Activated naive CD8-positive, alpha-beta T cell treated with anti-CD3 and anti-CD28 coated beads, Interleukin-2, amount 10 ng/mL, durations not matched to agents 7 days and 5 days (primary cell): ENCODE results near the gene FRS3. TPM values are rescaled to one million over a fixed set of nuclear protein-coding genes. Genes with fewer than 3 reads are reported as not detected.

ENCODE experiments used
- ATAC-seq: fragments of 150-1000 bp; cut with Tn5 transposase; one replicate; pipeline ENCODE4 v1.10.0; 2021; ENCODE audit warnings: low read depth, moderate library complexity
- POLR2A ChIA-PET: fragments of 350-600 bp; sonication (Branson Sonifier 250); formaldehyde crosslinking; loops from one replicate; lab custom pipeline; 2021; ENCODE audit warnings: antibody characterized with exemption; lab: Charles Lee
- DNase-seq: peaks from one replicate; pipeline ENCODE4 v3.0.0; 2021
- H3K27ac Mint-ChIP-seq: one replicate; pipeline ENCODE4 v1.8.0; 2022; ENCODE audit warnings: mild to moderate bottlenecking, mixed read lengths
- H3K27me3 Mint-ChIP-seq: one replicate; pipeline ENCODE4 v1.8.0; 2022; ENCODE audit warnings: mild to moderate bottlenecking, moderate library complexity, mixed read lengths
- H3K36me3 Mint-ChIP-seq: one replicate; pipeline ENCODE4 v1.8.0; 2021; ENCODE audit warnings: mild to moderate bottlenecking, mixed read lengths
- H3K4me1 Mint-ChIP-seq: one replicate; pipeline ENCODE4 v1.8.0; 2021; ENCODE audit warnings: mixed read lengths
- H3K4me3 Mint-ChIP-seq: one replicate; pipeline ENCODE4 v1.8.0; 2022; ENCODE audit warnings: mild to moderate bottlenecking, moderate library complexity, mixed read lengths
- H3K9me3 Mint-ChIP-seq: one replicate; pipeline ENCODE4 v1.8.0; 2021; ENCODE audit warnings: mixed read lengths
- total RNA-seq, 2 experiments: library from RNA; stranded (reverse); gene quantifications; one replicate each; pipeline ENCODE4 v1.2.3, GENCODE V29; 2021

Gene FRS3
- total RNA-seq, 2 experiments from 2014 or later = 6.2 to 8.3 TPM

DNA sequence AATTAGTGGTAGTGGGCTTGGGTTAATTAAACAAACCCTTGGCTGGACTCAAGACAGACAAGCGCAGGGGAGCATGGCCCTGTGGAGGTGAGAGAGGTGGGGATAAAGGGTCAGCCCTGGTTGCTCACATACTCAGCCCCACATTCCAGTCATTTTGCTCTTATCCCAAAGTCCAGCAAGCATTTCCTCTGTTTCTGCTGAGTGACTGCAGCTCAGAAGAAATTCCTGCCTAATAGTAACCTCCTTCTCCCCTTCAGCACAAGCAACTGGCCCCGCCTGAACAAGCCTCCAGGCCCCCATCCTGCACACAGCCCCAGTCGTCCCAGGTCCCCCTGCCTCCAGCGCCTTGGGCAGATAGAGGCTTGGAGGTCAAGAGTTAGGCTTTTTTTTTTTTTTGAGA lies 40.7 kb downstream of the FRS3 start:
- POLR2A ChIA-PET = no interaction called here
- Mint-ChIP-seq H3K27me3 (no peaks in the 10 kb centered on the region), H3K9me3 (no peaks in the 10 kb centered on the region), H3K36me3 (no peaks in the 10 kb centered on the region), H3K27ac (no peak overlapping the region), H3K4me3 (no peak overlapping the region), H3K4me1 (peaks cover 4% of the 10 kb centered on the region)
- DNase-seq (no peak), ATAC-seq (no peak)

DNA sequence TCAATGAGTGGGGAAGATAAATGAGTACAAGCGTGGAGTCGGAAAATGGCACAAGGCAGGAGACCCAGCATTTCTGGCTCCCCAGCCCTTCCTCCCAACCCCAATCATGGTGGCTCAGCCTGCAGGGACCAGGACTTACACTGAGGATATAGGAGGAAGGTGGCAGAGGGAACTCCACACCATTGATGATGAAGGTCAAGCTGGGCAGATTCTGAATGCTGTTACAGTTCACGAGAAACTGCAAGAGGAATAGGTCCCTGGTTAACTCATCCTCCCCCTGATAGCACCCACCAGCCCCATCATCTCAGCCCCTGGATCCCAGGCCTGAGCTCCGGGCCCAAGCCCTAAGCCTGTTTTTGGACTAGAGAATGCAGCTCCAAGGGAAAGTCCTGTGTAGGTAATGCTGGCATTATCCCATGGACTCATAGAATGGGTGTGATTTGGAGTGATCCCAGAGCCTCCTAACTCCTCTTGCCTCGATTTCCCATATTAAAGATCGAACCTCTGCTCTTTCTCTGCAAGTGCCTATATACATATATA lies 42.0 kb downstream of the FRS3 start:
- Mint-ChIP-seq H3K9me3 (no peaks in the 10 kb centered on the region), H3K27me3 (no peaks in the 10 kb centered on the region), H3K36me3 (no peaks in the 10 kb centered on the region), H3K4me1 (peaks cover 15% of the 10 kb centered on the region), H3K4me3 (no peak overlapping the region), H3K27ac (no peak overlapping the region)
- POLR2A ChIA-PET = interaction anchor here (1.2 to 1.5 kb wide), 2 partner anchors 21 to 313 kb away, joined by 3 read pairs; partner anchors contain the start of gene TAF8
- DNase-seq (no peak), ATAC-seq (no peak)

DNA sequence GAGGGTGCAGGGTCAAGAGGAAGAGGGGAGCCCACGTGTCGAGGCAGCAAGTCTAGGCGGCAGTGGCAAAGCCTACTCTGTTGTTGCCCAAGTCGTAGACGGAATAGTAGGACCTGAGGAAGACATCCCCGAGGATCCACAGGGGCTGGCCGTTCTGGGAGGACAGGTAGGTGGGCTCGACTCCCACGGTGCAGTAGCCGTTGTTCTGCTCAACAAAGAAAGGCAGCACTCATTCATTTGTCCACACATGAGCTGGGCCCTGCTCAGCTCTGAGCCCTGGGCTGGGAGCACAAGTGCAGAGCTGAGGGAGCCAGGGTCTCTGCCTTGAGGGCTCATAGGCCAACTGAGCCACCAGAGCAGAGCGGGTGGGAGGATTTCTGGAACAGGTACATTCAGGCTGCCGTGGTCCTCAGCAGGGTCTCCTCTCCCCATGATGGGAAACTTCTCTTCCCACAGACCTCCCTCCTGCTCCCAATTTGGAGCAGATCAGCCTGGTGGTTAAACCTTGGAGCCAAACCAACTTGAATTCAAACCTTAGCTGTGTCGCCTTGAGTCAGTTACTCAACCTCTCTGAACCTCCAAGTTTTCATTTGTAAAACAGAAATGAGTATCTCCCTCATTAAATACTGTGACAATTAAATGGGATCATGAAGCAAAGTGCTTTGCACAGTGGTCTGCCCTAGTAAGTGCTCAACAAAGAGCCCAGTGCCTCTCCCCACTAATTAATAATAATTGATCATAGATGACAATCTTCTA lies 42.7 kb downstream of the FRS3 start:
- no peaks in the 10 kb centered on the region for H3K9me3 Mint-ChIP-seq
- no peak overlapping the region for H3K4me3 Mint-ChIP-seq
- H3K27me3 Mint-ChIP-seq = no peaks in the 10 kb centered on the region
- no peak overlapping the region for H3K27ac Mint-ChIP-seq
- POLR2A ChIA-PET = interaction anchor here (1.2 to 1.5 kb wide), 2 partner anchors 21 to 314 kb away, joined by 3 read pairs; partner anchors contain the start of gene TAF8
- peaks cover 18% of the 10 kb centered on the region for H3K4me1 Mint-ChIP-seq
- peaks cover 2% of the 10 kb centered on the region for H3K36me3 Mint-ChIP-seq
- DNase-seq = no peak
- no peak for ATAC-seq

DNA sequence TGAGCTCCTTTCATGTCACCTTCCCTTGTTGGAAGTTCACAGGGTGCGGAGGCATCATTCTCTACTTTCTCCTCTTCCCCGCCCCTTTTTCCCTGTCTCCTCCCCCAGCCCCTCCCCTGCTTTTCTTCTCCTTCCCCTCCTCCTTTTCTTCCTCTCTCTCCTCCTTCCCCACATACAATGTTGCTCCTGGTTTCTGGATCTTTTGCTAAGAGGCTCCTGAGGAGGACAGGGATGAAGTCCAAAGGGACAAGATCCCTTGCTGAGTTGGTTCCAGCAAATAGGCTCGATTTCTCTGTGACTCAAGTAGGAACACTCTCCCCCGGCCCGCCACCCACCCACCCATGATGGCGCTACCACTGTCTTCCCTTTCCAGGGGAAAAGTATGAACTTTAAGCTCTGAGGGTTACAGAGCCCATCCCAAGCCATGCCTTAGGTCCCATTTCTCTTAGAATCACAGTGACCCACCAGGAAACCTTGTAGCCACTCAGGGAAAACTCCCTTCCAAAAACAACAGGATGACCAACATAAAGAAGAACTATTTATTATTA lies 43.4 kb downstream of the FRS3 start:
- Mint-ChIP-seq H3K4me1 (peaks cover 22% of the 10 kb centered on the region), H3K36me3 (peaks cover 2% of the 10 kb centered on the region), H3K27ac (no peak overlapping the region)

DNA sequence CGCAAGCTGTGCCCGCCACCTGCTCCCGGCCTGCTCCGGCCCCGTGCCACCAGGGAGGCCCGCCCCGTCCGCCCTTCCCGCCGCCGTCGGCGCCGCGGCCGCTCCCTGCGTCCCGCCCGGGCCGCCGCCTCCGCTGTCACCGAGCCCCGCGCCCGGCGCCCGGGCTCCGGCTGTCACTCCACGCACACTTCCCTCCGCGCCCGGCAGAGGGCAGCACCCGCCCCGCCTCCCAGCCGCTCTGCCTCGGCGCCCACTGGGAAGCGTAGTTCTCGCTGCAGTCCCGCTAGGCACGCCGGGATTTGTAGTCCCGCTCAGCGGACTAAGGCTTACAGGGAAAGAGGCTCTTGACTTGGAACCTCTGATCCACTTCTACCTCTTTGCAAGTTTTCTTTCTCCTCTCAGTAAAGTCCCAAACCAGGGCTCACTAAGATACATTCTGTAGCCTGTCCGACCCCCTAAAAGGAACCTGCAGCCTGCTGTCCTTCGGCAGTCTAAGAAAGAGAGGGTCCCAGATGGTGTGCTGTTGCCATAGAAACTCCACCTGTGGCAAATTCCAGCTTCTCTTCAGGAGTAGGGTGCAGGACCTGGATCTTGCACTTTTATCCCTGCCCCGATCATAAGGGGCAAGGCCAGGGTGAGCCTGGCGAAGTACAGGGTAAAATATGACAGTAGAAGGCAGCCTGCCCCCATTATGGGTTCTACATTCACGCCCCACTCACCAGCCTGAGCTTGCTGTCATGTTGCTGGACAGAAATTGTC lies 44.1 kb downstream of the FRS3 start, which contains the start of gene TFEB:
TSS of gene TFEB (minus strand) at position 182 of the 759 bp plus-strand sequence. CDS start 44,395 bp downstream, outside the sequence.
- H3K27me3 Mint-ChIP-seq = no peaks in the 10 kb centered on the region
- peaks cover 25% of the 10 kb centered on the region for H3K4me1 Mint-ChIP-seq
- H3K27ac Mint-ChIP-seq = peak within 1 kb of the TSS; percentile 75
- ATAC-seq = peak; percentile 60
- peaks cover 2% of the 10 kb centered on the region for H3K36me3 Mint-ChIP-seq
- peak; percentile 98 for DNase-seq
- H3K9me3 Mint-ChIP-seq = no peaks in the 10 kb centered on the region
- POLR2A ChIA-PET = interaction anchor here (1.5 to 2.8 kb wide), 4 partner anchors 20 to 189 kb away, joined by 4 to 19 read pairs (median 12); partner anchors contain the start of genes FOXP4 and TOMM6
- peak within 1 kb of the TSS; percentile 78 for H3K4me3 Mint-ChIP-seq

More for the DNA sequence above, 43.4 kb downstream of the FRS3 start:
- no peaks in the 10 kb centered on the region for H3K9me3 Mint-ChIP-seq
- H3K4me3 Mint-ChIP-seq = no peak overlapping the region
- no peak for DNase-seq
- H3K27me3 Mint-ChIP-seq = no peaks in the 10 kb centered on the region
- no peak for ATAC-seq
- POLR2A ChIA-PET = interaction anchor here (1.5 kb wide), 2 partner anchors 28 to 315 kb away, joined by 3 to 5 read pairs; partner anchors contain the start of gene TAF8

DNA sequence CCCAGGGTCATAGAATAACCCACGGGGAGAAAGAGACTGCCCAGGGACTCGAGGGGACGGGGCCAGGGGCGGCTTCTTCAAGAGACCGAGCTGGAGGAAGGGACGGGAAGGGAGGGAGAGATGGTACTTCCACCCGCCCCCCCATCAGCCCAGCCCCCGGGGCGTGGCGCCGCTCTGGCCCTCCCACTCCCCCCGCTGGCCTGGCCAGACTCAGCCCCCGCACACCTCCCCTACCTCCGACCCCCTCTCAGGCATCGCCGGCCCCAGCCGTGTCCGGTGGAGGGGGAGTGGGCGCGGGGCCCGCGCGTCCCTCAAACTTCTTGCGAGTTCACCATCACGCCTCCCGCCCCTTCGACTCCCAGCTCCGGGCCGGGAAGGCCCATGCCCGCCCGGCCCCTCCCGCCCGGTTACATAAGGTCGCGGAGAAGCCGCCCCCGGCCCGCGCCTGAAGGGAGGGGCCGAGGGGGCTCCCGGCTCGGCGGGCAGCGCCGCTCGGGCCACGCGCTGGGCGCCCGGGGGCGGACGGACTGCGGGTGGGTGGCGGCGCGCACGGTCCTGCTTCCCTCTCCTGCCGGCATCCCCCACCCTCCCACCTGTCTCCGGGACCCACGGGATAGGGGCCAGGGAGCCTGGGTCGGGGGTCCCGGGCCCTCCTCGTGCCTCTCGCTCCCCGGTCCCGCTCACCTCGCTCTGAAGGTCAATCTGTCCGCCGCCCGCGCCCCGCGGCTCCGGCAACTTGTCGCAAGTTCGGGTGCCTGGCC lies 44.9 kb downstream of the FRS3 start:
- Mint-ChIP-seq H3K27me3 (no peaks in the 10 kb centered on the region), H3K9me3 (no peaks in the 10 kb centered on the region), H3K36me3 (peaks cover 2% of the 10 kb centered on the region), H3K4me1 (peaks cover 31% of the 10 kb centered on the region), H3K27ac (peak overlapping the region; percentile 70), H3K4me3 (peak overlapping the region; percentile 78)
- DNase-seq (peak; percentile 83), ATAC-seq (peak; percentile 48)
- POLR2A ChIA-PET = interaction anchor here (0.6 to 2.9 kb wide), 20 partner anchors 13 to 830 kb away, joined by 3 to 27 read pairs (median 4); partner anchors contain the start of genes FOXP4 and TOMM6

DNA sequence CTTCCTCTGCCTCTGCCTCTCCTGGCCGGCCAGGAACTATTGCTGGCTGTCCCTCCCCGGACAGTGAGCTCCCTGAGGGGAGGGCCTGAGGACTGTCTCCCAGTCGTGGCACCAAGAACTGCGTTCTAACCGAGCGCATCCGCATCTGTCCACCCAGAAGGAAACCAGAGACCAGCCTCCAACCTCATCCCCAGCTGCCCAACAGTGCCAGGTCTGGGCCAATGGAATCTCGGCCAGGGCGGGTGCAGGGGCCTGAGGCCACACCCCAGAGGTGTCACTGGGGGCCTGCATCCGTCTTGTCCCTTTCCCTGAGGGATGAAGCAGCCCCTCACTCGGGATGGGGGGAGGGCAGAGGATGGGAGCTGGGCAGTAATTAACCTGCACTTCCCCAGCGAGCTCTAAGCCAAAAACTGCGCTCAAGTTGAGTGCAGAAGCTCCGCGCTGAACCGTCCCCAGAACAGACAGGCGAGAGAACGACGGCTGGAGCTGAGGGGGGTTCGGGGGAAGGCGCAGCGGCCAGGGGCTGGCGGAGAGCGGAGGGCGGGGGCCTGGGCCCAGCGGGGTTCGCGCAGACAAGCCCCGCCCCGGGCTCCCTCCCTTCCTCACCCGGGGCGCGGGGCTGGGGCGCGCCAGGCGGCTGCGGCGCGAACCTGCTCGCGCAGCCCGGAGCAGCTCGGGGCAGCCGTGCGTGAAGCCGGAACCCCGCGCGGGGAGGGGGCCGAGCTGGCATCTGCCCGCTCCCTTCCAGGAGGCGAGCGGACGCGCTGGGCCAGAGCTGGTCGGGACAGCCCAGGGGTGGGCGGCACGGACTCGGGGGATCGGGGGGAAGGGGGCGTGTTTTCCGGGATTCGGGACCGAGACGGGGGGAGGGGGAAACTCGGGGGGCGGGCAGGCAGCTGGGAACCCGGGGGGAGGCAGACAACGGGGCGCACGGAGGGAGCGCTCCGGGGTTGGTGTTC lies 45.7 kb downstream of the FRS3 start:
- H3K36me3 Mint-ChIP-seq = peaks cover 2% of the 10 kb centered on the region
- ATAC-seq = peak; percentile 72
- peak; percentile 85 for DNase-seq
- H3K4me1 Mint-ChIP-seq = peaks cover 33% of the 10 kb centered on the region
- no peaks in the 10 kb centered on the region for H3K27me3 Mint-ChIP-seq
- POLR2A ChIA-PET = interaction anchor here (0.6 to 2.9 kb wide), 23 partner anchors 12 to 830 kb away, joined by 3 to 27 read pairs (median 4); partner anchors contain the start of genes FOXP4, TAF8 and TOMM6
- H3K4me3 Mint-ChIP-seq = peak overlapping the region; percentile 78
- H3K27ac Mint-ChIP-seq = peak overlapping the region; percentile 83
- no peaks in the 10 kb centered on the region for H3K9me3 Mint-ChIP-seq

DNA sequence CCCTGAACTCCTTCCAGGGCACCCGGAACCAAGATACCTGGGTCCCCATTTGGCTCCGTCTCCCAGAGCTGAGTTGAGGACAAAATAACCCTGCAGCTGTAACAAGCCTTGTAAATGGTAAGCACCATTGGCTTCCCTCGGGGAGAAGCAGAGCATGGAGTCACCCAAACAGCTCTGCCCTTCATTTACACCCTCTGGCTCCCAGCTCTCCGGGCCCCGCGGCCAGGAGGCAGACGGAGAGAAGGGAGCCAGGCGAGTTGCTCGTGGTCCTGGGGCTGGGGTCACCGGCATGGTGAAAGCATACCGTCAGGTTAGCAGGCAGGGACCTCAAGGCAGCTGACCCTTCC lies 46.4 kb downstream of the FRS3 start:
- DNase-seq (no peak), ATAC-seq (no peak)
- POLR2A ChIA-PET = interaction anchor here (0.8 to 2.9 kb wide), 15 partner anchors 13 to 831 kb away, joined by 3 to 27 read pairs (median 5); partner anchors contain the start of gene TOMM6
- Mint-ChIP-seq H3K36me3 (peaks cover 2% of the 10 kb centered on the region), H3K27ac (peak overlapping the region; percentile 83), H3K27me3 (no peaks in the 10 kb centered on the region), H3K9me3 (no peaks in the 10 kb centered on the region), H3K4me1 (peaks cover 37% of the 10 kb centered on the region), H3K4me3 (peak overlapping the region; percentile 58)

DNA sequence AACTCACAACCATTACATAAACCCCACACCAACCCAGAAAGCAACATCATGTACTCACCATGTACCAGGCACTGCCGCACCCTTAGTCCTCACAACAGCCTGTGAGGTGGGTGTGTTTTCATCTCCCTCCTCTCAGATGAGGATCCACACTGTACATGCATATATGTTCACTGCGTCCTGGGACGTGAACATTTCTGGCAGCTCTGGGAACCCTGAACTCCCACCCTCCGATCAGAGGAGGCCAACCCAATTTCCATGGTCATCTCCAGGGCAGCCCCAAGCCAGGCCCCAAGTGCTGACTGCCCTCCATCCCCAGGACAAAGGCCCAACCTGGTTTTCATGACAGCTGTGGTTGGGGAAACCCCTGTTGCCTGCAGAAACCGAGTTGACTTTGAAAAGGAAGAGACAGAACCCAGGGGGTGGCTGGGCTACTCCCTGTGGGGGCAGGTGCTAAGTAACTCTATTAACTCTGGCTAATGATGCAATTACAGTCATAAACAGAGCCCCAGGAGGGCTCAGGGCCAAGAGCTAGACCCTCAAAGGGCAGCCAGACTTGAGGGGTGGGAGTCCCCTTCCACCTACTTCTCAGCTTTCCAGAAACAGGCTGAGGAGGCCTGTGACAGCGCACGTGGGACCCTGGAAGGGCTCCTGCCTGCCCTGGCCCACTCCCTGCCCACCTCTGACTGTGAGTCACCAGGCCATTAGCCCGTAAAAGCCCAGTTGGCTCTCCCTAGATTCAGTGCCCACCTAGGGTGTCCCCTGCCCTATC lies 46.9 kb downstream of the FRS3 start:
- peak; percentile 25 for ATAC-seq
- H3K4me1 Mint-ChIP-seq = peaks cover 37% of the 10 kb centered on the region
- no peaks in the 10 kb centered on the region for H3K9me3 Mint-ChIP-seq
- POLR2A ChIA-PET = interaction anchor here (1.2 to 2.9 kb wide), 9 partner anchors 12 to 832 kb away, joined by 3 to 27 read pairs (median 6); partner anchors contain the start of gene TOMM6
- H3K4me3 Mint-ChIP-seq = peak overlapping the region; percentile 58
- DNase-seq = peak; percentile 60
- H3K27me3 Mint-ChIP-seq = no peaks in the 10 kb centered on the region
- peaks cover 2% of the 10 kb centered on the region for H3K36me3 Mint-ChIP-seq
- H3K27ac Mint-ChIP-seq = peak overlapping the region; percentile 58

DNA sequence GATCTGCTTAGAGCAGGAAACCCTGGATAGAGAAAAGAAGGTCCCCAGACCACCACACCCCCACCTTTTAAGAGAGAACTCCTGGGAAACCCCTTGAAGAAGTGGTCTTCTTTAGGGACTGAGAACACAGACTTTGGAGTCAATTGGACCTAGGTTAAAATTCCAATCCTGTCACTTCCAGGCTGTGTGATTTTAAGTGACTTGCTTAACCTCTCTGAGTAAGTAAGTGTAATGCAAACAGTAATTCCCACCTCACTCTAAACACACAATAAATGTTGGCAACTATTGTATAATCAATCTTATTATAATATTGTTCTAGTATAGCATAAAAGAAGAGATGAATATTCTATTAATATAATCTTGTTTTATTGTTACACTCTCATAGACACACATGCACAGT lies 47.6 kb downstream of the FRS3 start:
- Mint-ChIP-seq H3K9me3 (no peaks in the 10 kb centered on the region), H3K27me3 (no peaks in the 10 kb centered on the region), H3K4me3 (peak overlapping the region; percentile 58), H3K36me3 (peaks cover 2% of the 10 kb centered on the region), H3K27ac (peak overlapping the region; percentile 58), H3K4me1 (peaks cover 41% of the 10 kb centered on the region)
- ATAC-seq (no peak), DNase-seq (no peak)
- POLR2A ChIA-PET = interaction anchor here (1.5 to 2.9 kb wide), 2 partner anchors 12 to 25 kb away, joined by 3 to 27 read pairs; no protein-coding TSS in a partner anchor
